ENCODE results near the gene LPP.

The LPP gene

GRCh38 chr3:188878076-188878475 is 724.1 kb downstream of the LPP start:
- Mint-ChIP-seq H3K27ac (no peak overlapping the region), H3K4me3 (no peak overlapping the region), H3K4me1 (peaks cover 5% of the 10 kb centered on the region)

GRCh38 chr3:188881954-188882641 is 728.1 kb downstream of the LPP start:
- ATAC-seq: no peak
- DNase-seq: no peak
- Mint-ChIP-seq H3K4me3 (no peak overlapping the region), H3K4me1 (no peaks in the 10 kb centered on the region), H3K27ac (no peak overlapping the region), H3K9me3 (peaks cover 4% of the 10 kb centered on the region), H3K36me3 (ENCODE audit: low read depth) (peaks cover 17% of the 10 kb centered on the region), H3K27me3 (no peaks in the 10 kb centered on the region)

More at GRCh38 chr3:188878076-188878475, 724.1 kb downstream of the LPP start:
- ATAC-seq: no peak
- peaks cover 4% of the 10 kb centered on the region for H3K9me3 Mint-ChIP-seq
- no peak for DNase-seq
- H3K36me3 Mint-ChIP-seq (ENCODE audit: low read depth): peaks cover 22% of the 10 kb centered on the region
- H3K27me3 Mint-ChIP-seq: no peaks in the 10 kb centered on the region

- Mint-ChIP-seq H3K9me3 (peaks cover 4% of the 10 kb centered on the region), H3K27me3 (no peaks in the 10 kb centered on the region), H3K4me1 (no peaks in the 10 kb centered on the region), H3K36me3 (ENCODE audit: low read depth) (peaks cover 15% of the 10 kb centered on the region), H3K27ac (no peak overlapping the region), H3K4me3 (no peak overlapping the region)
- ATAC-seq (no peak), DNase-seq (no peak)
Observed at GRCh38 chr3:188884299-188885043, 730.5 kb downstream of the LPP start.

GRCh38 chr3:188888321-188889053 is 734.5 kb downstream of the LPP start:
- peaks cover 7% of the 10 kb centered on the region for H3K4me1 Mint-ChIP-seq
- DNase-seq (no peak), ATAC-seq (no peak)
- peaks cover 5% of the 10 kb centered on the region for H3K36me3 Mint-ChIP-seq (ENCODE audit: low read depth)
- H3K27me3 Mint-ChIP-seq: no peaks in the 10 kb centered on the region
- H3K9me3 Mint-ChIP-seq: no peaks in the 10 kb centered on the region
- H3K27ac Mint-ChIP-seq: no peak overlapping the region
- no peak overlapping the region for H3K4me3 Mint-ChIP-seq

- Mint-ChIP-seq H3K9me3 (no peaks in the 10 kb centered on the region), H3K4me3 (no peak overlapping the region), H3K4me1 (peaks cover 7% of the 10 kb centered on the region), H3K27ac (no peak overlapping the region), H3K27me3 (no peaks in the 10 kb centered on the region), H3K36me3 (ENCODE audit: low read depth) (peaks cover 5% of the 10 kb centered on the region)
- no peak for ATAC-seq
- DNase-seq: no peak
Observed at GRCh38 chr3:188889054-188889491, 735.1 kb downstream of the LPP start.

- Mint-ChIP-seq H3K27ac (peak overlapping the region; percentile 3), H3K27me3 (no peaks in the 10 kb centered on the region), H3K4me1 (peaks cover 7% of the 10 kb centered on the region), H3K36me3 (ENCODE audit: low read depth) (peaks cover 4% of the 10 kb centered on the region), H3K4me3 (no peak overlapping the region), H3K9me3 (no peaks in the 10 kb centered on the region)
- ATAC-seq (no peak), DNase-seq (no peak)
Observed at GRCh38 chr3:188890572-188891270, 736.8 kb downstream of the LPP start.

- peaks cover 10% of the 10 kb centered on the region for H3K4me1 Mint-ChIP-seq
- H3K9me3 Mint-ChIP-seq: no peaks in the 10 kb centered on the region
- no peak overlapping the region for H3K4me3 Mint-ChIP-seq
- H3K36me3 Mint-ChIP-seq (ENCODE audit: low read depth): no peaks in the 10 kb centered on the region
- no peak overlapping the region for H3K27ac Mint-ChIP-seq
- ATAC-seq (no peak), DNase-seq (no peak)
- no peaks in the 10 kb centered on the region for H3K27me3 Mint-ChIP-seq
Observed at GRCh38 chr3:188899881-188900280, 745.9 kb downstream of the LPP start.

- no peak for DNase-seq
- Mint-ChIP-seq H3K9me3 (no peaks in the 10 kb centered on the region), H3K27me3 (no peaks in the 10 kb centered on the region), H3K4me1 (peaks cover 10% of the 10 kb centered on the region), H3K36me3 (ENCODE audit: low read depth) (no peaks in the 10 kb centered on the region), H3K27ac (no peak overlapping the region), H3K4me3 (no peak overlapping the region)
- ATAC-seq: no peak
Observed at GRCh38 chr3:188900421-188900951, 746.5 kb downstream of the LPP start.

GRCh38 chr3:188901126-188901525 is 747.2 kb downstream of the LPP start:
- DNase-seq (no peak), ATAC-seq (no peak)
- Mint-ChIP-seq H3K27ac (no peak overlapping the region), H3K27me3 (no peaks in the 10 kb centered on the region), H3K9me3 (no peaks in the 10 kb centered on the region), H3K4me1 (peaks cover 10% of the 10 kb centered on the region), H3K36me3 (ENCODE audit: low read depth) (no peaks in the 10 kb centered on the region), H3K4me3 (no peak overlapping the region)

GRCh38 chr3:188901671-188902287 is 747.8 kb downstream of the LPP start:
- no peak for ATAC-seq
- no peak overlapping the region for H3K4me3 Mint-ChIP-seq
- no peaks in the 10 kb centered on the region for H3K36me3 Mint-ChIP-seq (ENCODE audit: low read depth)
- H3K27ac Mint-ChIP-seq: no peak overlapping the region
- no peaks in the 10 kb centered on the region for H3K9me3 Mint-ChIP-seq
- H3K4me1 Mint-ChIP-seq: peaks cover 10% of the 10 kb centered on the region
- DNase-seq: no peak
- H3K27me3 Mint-ChIP-seq: no peaks in the 10 kb centered on the region

GRCh38 chr3:188904670-188905069 is 750.7 kb downstream of the LPP start:
- no peak overlapping the region for H3K27ac Mint-ChIP-seq

GRCh38 chr3:188905547-188905946 is 751.6 kb downstream of the LPP start:
- Mint-ChIP-seq H3K36me3 (ENCODE audit: low read depth) (no peaks in the 10 kb centered on the region), H3K4me1 (peaks cover 18% of the 10 kb centered on the region), H3K9me3 (no peaks in the 10 kb centered on the region), H3K4me3 (no peak overlapping the region), H3K27me3 (no peaks in the 10 kb centered on the region), H3K27ac (no peak overlapping the region)
- ATAC-seq (no peak), DNase-seq (no peak)

More at GRCh38 chr3:188904670-188905069, 750.7 kb downstream of the LPP start:
- Mint-ChIP-seq H3K4me1 (peaks cover 22% of the 10 kb centered on the region), H3K27me3 (no peaks in the 10 kb centered on the region), H3K9me3 (no peaks in the 10 kb centered on the region), H3K36me3 (ENCODE audit: low read depth) (no peaks in the 10 kb centered on the region), H3K4me3 (no peak overlapping the region)
- DNase-seq (no peak), ATAC-seq (no peak)

GRCh38 chr3:188906236-188906635 is 752.3 kb downstream of the LPP start:
- ATAC-seq (no peak), DNase-seq (no peak)
- Mint-ChIP-seq H3K36me3 (ENCODE audit: low read depth) (no peaks in the 10 kb centered on the region), H3K4me1 (peaks cover 13% of the 10 kb centered on the region), H3K4me3 (no peak overlapping the region), H3K9me3 (no peaks in the 10 kb centered on the region), H3K27ac (no peak overlapping the region), H3K27me3 (no peaks in the 10 kb centered on the region)

Measured in activated naive CD8-positive, alpha-beta T cell treated with anti-CD3 and anti-CD28 coated beads, Interleukin-2, amount 50 U/mL, for 24 hours (primary cell).